Smooth muscle cell of the brain vasculature (primary cell): ENCODE measurements around the gene BTBD7.
"Not testable (repeated sequence)": the region's sequence is repeated elsewhere in the genome, so short reads cannot be mapped to it uniquely, and the experiment has no call there.

Experiments used
- DNase-seq: peaks from one replicate; pipeline ENCODE4 v3.0.0-alpha.2; 2012; ENCODE audit warnings: low read depth, low spot score

Gene BTBD7

GRCh38 chr14:93332853-93333630 is at the start of gene BTBD7:
Gene BTBD7 (minus strand): TSS chr14:93333036. CDS start chr14:93296051, 36,985 bp downstream.
- peak; percentile 85 for DNase-seq

DNA sequence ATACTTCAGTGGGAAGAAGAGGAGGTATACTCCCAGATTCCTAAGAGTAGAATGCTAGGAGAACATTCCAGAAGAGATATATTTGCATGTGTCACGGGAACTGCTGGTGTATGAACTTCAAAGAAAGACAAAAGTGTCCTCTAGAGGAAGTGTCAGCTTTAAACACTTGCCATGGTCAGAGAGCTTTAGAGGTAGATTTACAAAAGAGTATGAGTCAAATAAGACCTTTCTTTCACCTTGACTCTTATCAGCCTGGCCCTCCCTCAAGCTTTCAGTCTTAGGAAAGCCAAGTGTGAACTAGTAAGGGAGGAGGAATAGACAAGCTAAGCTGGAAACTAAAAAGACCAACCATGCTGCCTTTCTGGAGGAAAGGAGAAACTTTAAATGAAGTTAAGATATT is 48.8 kb upstream of the BTBD7 start:
- no peak for DNase-seq

- DNase-seq, result no peak
Observed at GRCh38 chr14:93379831-93380230, 47.0 kb upstream of the BTBD7 start.

DNA sequence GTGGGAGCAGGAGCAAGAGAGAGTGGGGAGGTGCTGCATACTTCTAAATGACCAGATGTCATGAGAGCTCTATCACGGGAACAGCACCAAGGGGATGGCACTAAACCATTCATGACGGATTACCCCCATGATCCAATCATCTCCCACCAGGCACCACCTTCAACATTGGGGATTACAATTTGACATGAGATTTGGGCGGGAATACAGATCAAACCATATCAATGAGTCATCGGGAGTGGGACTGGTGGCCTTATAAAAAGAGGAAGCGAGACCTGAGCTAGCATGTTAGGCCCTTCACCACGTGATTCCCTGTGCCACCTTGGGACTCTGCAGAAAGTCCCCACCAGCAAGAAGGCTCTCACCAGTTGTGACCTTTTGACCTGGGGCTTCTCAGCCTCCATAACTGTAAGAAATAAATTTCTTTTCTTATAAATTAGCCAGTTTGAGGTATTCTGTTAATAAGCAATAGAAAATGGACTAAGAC is 42.9 kb upstream of the BTBD7 start:
- no peak for DNase-seq

GRCh38 chr14:93369713-93370266 is 37.0 kb upstream of the BTBD7 start:
- DNase-seq, result no peak

GRCh38 chr14:93368996-93369712 is 36.3 kb upstream of the BTBD7 start:
- DNase-seq, result no peak

DNA sequence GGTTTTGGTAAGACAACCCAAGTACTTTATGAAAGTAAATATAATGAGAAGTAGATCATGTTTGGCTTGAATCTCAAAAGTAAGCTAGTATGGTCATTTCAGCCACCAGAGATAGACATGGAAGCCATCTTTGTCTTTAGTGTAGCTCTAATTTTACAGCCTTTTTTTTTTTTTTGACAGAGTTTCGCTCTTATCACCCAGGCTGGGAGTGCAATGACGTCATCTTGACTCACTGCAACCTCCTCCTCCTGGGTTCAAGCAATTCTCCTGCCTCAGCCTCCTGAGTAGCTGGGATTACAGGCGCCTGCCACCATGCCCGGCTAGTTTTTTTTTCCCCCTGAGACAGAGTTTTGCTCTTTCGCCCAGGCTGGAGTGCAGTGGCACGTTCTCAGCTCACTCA is 22.0 kb upstream of the BTBD7 start:
- DNase-seq, result not testable (repeated sequence)

- DNase-seq, result no peak
Observed at GRCh38 chr14:93348292-93348691, 15.5 kb upstream of the BTBD7 start.

DNA sequence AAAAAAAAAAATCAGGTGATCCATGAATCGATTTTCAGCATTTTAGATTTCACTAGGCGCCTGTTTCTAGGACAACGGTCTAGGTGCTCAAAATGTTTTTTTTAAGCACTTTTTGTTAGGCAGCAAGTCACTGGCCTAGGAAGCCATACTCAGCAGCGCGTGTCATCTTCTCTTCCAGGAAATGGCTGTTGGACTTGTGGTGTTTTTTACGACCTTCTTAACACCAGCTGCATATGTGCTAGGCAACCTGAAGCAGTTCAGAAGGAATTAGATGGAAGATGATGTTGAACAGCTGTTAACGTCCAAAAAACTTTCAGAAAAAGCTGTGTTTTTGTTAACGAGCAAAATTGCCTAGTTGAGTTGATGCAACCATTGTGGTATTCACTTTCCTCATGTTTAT is 15.0 kb upstream of the BTBD7 start:
- no peak for DNase-seq

DNA sequence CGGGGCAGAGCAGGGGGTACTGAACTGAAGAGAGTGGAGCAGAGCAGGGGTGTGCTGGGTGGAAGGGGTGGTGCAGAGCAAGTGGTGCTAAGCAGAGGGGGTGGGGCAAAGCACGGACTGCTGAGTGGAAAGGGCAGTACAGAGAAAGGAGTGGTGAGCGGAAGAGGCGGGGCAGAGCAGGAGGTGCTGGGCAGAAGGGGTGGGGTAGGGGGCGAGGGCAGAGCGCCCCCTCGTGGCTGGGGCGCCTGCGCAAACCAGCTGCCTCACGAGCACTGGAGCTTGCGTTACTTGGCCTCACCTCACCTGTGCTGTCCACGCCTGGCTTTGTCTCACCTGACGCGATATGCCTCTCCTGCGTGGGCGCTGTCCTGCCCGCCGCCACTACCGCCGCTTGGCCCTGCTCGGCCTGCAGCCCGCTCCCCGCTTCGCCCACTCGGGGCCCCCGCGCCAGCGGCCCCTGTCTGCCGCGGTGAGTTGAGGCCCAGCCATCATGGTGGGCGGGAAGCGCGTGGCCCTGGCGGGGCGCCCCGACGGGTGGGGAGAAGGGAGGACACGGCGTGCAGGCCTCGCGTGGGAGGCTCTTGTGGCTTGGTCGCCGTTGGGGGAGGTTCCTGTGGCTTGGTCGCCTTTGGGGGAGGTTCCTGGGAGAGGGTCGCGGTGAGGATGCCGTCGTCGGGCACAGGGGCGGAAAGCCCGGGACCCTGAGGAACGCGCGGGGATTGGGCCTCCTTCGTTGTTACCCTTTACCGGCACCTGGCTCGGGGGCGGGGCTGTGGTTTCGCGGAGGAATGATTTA is 14.3 kb upstream of the BTBD7 start, which contains the start of gene COX8C:
TSS of gene COX8C (plus strand) at position 257 of the 796 bp plus-strand sequence. CDS start at position 344, 87 bp downstream.
- no peak for DNase-seq

DNA sequence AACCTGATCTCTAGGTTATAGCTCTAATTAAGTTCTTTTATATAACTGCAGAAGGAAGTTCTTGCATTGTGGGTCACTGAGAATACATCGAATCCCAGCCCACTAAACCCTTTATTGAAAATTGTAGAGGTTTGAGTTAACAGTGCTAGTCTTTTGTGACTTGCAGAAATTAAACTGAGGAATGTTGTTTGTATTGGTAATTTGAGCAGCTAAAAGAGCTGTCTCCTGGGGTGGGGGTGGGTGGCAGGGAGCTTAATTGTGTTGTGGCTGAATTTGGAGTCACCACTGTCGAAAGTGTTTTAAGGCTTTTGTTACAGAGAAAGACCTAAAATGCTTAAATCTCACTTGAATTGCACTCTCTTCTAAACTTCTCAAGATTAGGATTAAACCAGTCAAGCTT is 11.0 kb upstream of the BTBD7 start:
- DNase-seq, result no peak

DNA sequence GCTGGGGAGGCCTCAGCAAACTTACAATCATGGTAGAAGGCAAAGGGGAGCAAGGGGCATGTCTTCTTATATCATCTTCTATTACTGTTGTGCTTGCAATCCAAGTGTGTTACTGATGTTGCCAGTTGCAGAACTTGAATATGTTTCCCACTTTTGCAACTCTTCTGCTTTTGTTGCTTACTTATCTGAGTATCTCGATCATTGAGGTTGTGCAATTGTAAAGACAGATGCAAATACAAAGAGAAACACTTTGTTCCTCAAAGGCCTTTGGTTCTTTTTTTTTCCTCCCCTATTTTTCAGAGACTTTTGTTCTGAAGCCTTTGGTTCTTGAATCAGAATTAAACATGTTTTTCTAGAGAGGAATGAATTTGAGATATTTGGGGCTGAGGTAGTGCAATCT is 10.4 kb upstream of the BTBD7 start:
- no peak for DNase-seq

GRCh38 chr14:93337884-93338283 is 5.0 kb upstream of the BTBD7 start:
- DNase-seq, result no peak

DNA sequence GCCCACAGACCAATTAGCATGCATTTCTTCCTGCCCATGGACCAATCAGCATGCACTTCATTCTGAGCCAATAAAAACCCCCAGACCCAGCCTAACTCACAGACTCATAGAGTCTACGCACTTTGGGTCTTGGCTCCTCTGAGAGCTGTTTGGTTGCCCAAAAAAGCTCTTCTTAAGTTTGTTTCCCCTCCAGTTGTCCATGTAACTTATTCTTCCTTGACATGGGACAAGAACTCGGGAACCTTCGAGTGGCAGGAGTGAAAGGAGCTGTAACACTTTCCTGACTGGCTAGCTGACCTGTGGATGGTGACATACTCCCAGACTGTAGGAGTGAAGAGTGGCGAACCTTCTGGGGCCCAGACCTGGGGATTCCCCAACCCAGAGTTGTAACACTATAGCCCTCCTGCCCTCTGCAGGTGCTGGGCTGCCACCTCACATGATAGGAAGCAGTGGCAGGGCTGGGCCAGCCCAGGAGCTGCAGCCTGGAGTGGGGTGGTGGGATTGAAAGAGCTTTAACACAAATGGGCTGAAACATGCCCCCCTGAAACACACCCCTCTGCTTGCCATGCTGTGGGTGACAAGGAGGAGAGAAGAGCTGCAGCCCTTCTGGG is 4.4 kb upstream of the BTBD7 start:
- no peak for DNase-seq

DNA sequence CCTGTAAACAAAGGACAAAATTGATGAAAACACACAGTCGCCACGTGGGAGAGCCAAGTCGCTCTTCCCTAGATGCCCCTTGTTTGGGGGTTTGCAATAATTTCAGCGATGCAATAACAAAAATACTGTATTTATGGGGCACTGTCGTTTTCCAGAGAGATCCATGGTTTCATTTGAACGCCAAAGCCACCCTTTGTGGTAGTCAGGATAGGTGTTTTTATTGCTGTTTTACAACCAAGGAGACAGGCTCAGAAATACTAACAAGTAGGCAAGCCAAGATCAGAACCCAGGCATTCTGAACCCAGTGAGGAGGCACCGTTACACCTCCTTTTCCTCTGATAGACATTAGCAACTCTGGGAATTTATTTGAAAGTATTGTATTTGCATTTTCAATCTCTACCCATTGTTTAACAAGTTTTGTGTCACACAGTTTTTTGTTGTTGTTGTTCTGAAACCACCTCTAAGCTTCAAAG is 831 bp upstream of the BTBD7 start:
- no peak for DNase-seq

- DNase-seq, result no peak
Observed at GRCh38 chr14:93332397-93332852, 411 bp downstream of the BTBD7 start.

DNA sequence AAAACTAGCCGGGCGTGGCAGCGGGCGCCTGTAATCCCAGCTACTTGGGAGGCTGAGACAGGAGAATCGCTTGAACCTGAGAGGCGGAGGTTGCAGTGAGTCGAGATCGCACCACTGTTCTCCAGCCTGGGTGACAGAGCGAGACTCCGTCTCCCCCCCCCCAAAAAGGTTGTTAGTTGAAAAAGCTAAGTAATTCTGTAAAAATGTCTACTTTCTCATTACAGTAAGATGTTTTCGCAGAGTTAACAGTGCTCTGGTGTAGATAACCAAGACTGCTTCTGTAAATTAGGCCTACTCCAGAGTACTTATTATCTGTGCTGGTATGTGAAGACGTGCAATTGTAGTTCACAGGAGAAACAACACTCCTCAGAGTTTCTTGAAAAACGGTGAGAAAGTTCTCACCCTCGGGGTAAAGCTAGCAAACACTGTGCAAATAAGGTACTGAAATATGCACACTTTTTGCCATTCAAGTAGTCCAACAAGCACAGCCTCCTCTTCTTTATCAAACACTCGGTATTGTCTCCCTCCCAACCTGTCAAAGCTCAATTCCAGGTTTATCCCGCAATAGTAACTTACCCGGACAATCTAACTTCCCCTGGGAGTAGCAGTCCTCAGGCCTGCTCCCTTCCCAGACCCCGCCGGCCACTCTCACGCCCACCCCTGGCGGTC is 974 bp downstream of the BTBD7 start:
- no peak for DNase-seq

DNA sequence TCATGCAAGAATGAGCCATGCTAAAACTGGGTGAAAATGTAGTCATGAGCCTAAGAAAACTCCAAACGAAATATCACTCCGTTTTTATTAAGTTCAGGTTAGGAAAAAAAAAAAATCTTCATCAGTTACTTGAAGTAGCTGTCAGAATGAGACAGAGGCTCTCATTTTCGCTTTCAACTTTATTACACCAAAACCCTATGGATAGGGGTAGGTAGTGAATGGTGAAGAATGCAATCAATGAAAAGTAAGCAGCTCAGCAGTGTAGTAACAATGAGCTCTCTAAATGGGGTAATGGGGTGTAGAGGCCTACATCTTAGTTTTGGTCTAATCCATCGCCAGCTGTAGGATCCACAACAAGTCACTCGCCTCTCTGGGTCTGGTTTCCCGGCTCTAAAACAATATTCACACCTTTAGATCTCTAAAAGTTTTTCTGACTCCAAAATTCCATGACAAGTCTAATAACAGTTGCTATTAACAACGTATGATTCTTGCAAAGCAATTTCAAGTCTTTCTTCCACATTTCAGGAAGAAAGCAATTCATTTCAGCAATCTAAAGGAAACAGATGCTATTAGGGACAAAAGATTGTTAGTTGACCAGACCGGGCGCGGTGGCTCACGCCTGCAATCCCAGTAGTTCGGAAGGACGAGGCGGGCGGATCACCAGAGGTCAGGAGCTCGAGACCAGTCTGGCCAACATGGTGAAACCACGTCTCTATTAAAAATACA is 1.7 kb downstream of the BTBD7 start:
- DNase-seq, result no peak

GRCh38 chr14:93330609-93331000 is 2.2 kb downstream of the BTBD7 start:
- DNase-seq, result no peak
